Stimulated activated memory B cell treated with anti-CD40 and anti-IgM and Interleukin-4, amounts not matched to agents 10 μg/mL and 1 μg/mL and 100 μg/mL, for 72 hours (primary cell): Measurements from ENCODE around the gene CRISPLD2.

Experiments
- ATAC-seq: fragments of 150-1000 bp; cut with Tn5 transposase; 2 replicates; pipeline ENCODE4 v1.10.0; 2021
- H3K27ac Mint-ChIP-seq: one replicate; pipeline ENCODE4 v1.8.0; 2022; ENCODE audit warnings: mild to moderate bottlenecking, mixed read lengths
- H3K27me3 Mint-ChIP-seq: one replicate; pipeline ENCODE4 v1.8.0; 2022; ENCODE audit warnings: mixed read lengths
- H3K36me3 Mint-ChIP-seq: one replicate; pipeline ENCODE4 v1.8.0; 2022; ENCODE audit warnings: mixed read lengths
- H3K4me1 Mint-ChIP-seq: one replicate; pipeline ENCODE4 v1.8.0; 2022; ENCODE audit warnings: mixed read lengths
- H3K4me3 Mint-ChIP-seq: one replicate; pipeline ENCODE4 v1.8.0; 2022; ENCODE audit warnings: mild to moderate bottlenecking, moderate library complexity, mixed read lengths
- H3K9me3 Mint-ChIP-seq: one replicate; pipeline ENCODE4 v1.8.0; 2022; ENCODE audit warnings: mixed read lengths

The CRISPLD2 gene

GRCh38 chr16:84885342-84885910 lies 65.6 kb downstream of the CRISPLD2 start:
- Mint-ChIP-seq H3K27ac (no peak overlapping the region), H3K4me1 (no peaks in the 10 kb centered on the region), H3K27me3 (peaks cover 91% of the 10 kb centered on the region), H3K36me3 (no peaks in the 10 kb centered on the region), H3K4me3 (no peak overlapping the region), H3K9me3 (no peaks in the 10 kb centered on the region)
- ATAC-seq = no peak

GRCh38 chr16:84886497-84887090 lies 66.8 kb downstream of the CRISPLD2 start:
- H3K36me3 Mint-ChIP-seq = no peaks in the 10 kb centered on the region
- no peaks in the 10 kb centered on the region for H3K4me1 Mint-ChIP-seq
- H3K27ac Mint-ChIP-seq = no peak overlapping the region

GRCh38 chr16:84887207-84887606 lies 67.4 kb downstream of the CRISPLD2 start:
- Mint-ChIP-seq H3K27me3 (peaks cover 88% of the 10 kb centered on the region), H3K4me1 (no peaks in the 10 kb centered on the region), H3K27ac (no peak overlapping the region), H3K9me3 (no peaks in the 10 kb centered on the region), H3K4me3 (no peak overlapping the region), H3K36me3 (no peaks in the 10 kb centered on the region)
- ATAC-seq = no peak

More at GRCh38 chr16:84886497-84887090, 66.8 kb downstream of the CRISPLD2 start:
- no peak for ATAC-seq
- Mint-ChIP-seq H3K4me3 (no peak overlapping the region), H3K27me3 (peaks cover 88% of the 10 kb centered on the region), H3K9me3 (no peaks in the 10 kb centered on the region)

GRCh38 chr16:84888450-84888849 lies 68.7 kb downstream of the CRISPLD2 start:
- no peak overlapping the region for H3K4me3 Mint-ChIP-seq
- H3K9me3 Mint-ChIP-seq = no peaks in the 10 kb centered on the region
- no peaks in the 10 kb centered on the region for H3K4me1 Mint-ChIP-seq
- H3K27ac Mint-ChIP-seq = no peak overlapping the region
- H3K36me3 Mint-ChIP-seq = no peaks in the 10 kb centered on the region
- peaks cover 88% of the 10 kb centered on the region for H3K27me3 Mint-ChIP-seq
- no peak for ATAC-seq

GRCh38 chr16:84889066-84889465 lies 69.3 kb downstream of the CRISPLD2 start:
- no peaks in the 10 kb centered on the region for H3K4me1 Mint-ChIP-seq
- no peaks in the 10 kb centered on the region for H3K36me3 Mint-ChIP-seq
- H3K4me3 Mint-ChIP-seq = no peak overlapping the region
- H3K27ac Mint-ChIP-seq = no peak overlapping the region
- H3K9me3 Mint-ChIP-seq = peaks cover 3% of the 10 kb centered on the region
- no peak for ATAC-seq
- peaks cover 88% of the 10 kb centered on the region for H3K27me3 Mint-ChIP-seq

GRCh38 chr16:84890427-84890826 lies 70.6 kb downstream of the CRISPLD2 start:
- no peak overlapping the region for H3K27ac Mint-ChIP-seq
- no peak overlapping the region for H3K4me3 Mint-ChIP-seq
- no peak for ATAC-seq
- peaks cover 6% of the 10 kb centered on the region for H3K9me3 Mint-ChIP-seq
- H3K27me3 Mint-ChIP-seq = peaks cover 88% of the 10 kb centered on the region
- no peaks in the 10 kb centered on the region for H3K4me1 Mint-ChIP-seq
- H3K36me3 Mint-ChIP-seq = no peaks in the 10 kb centered on the region

- ATAC-seq = no peak
- H3K36me3 Mint-ChIP-seq = no peaks in the 10 kb centered on the region
Measured at GRCh38 chr16:84891149-84891795, 71.5 kb downstream of the CRISPLD2 start.

GRCh38 chr16:84892097-84892496 lies 72.3 kb downstream of the CRISPLD2 start:
- no peak overlapping the region for H3K27ac Mint-ChIP-seq
- no peak overlapping the region for H3K4me3 Mint-ChIP-seq
- no peaks in the 10 kb centered on the region for H3K4me1 Mint-ChIP-seq
- no peaks in the 10 kb centered on the region for H3K36me3 Mint-ChIP-seq
- ATAC-seq = no peak
- peaks cover 72% of the 10 kb centered on the region for H3K27me3 Mint-ChIP-seq
- H3K9me3 Mint-ChIP-seq = peaks cover 6% of the 10 kb centered on the region

More at GRCh38 chr16:84891149-84891795, 71.5 kb downstream of the CRISPLD2 start:
- Mint-ChIP-seq H3K4me3 (no peak overlapping the region), H3K27ac (no peak overlapping the region), H3K4me1 (no peaks in the 10 kb centered on the region), H3K9me3 (peaks cover 6% of the 10 kb centered on the region), H3K27me3 (peaks cover 80% of the 10 kb centered on the region)

- peaks cover 6% of the 10 kb centered on the region for H3K9me3 Mint-ChIP-seq
- no peak for ATAC-seq
- no peaks in the 10 kb centered on the region for H3K36me3 Mint-ChIP-seq
- peaks cover 68% of the 10 kb centered on the region for H3K27me3 Mint-ChIP-seq
- no peak overlapping the region for H3K4me3 Mint-ChIP-seq
- no peak overlapping the region for H3K27ac Mint-ChIP-seq
- H3K4me1 Mint-ChIP-seq = no peaks in the 10 kb centered on the region
Measured at GRCh38 chr16:84893467-84893848, 73.7 kb downstream of the CRISPLD2 start.

GRCh38 chr16:84893849-84894599 lies 74.2 kb downstream of the CRISPLD2 start:
- H3K36me3 Mint-ChIP-seq = no peaks in the 10 kb centered on the region
- H3K9me3 Mint-ChIP-seq = peaks cover 6% of the 10 kb centered on the region
- no peak overlapping the region for H3K4me3 Mint-ChIP-seq
- H3K27me3 Mint-ChIP-seq = peaks cover 68% of the 10 kb centered on the region
- H3K4me1 Mint-ChIP-seq = no peaks in the 10 kb centered on the region
- ATAC-seq = no peak
- H3K27ac Mint-ChIP-seq = no peak overlapping the region

GRCh38 chr16:84895016-84895415 lies 75.2 kb downstream of the CRISPLD2 start:
- Mint-ChIP-seq H3K36me3 (no peaks in the 10 kb centered on the region), H3K27ac (no peak overlapping the region), H3K9me3 (peaks cover 6% of the 10 kb centered on the region), H3K4me3 (no peak overlapping the region), H3K4me1 (no peaks in the 10 kb centered on the region), H3K27me3 (peaks cover 67% of the 10 kb centered on the region)
- no peak for ATAC-seq

GRCh38 chr16:84896847-84897246 lies 77.1 kb downstream of the CRISPLD2 start:
- peaks cover 72% of the 10 kb centered on the region for H3K27me3 Mint-ChIP-seq
- H3K4me3 Mint-ChIP-seq = no peak overlapping the region
- no peaks in the 10 kb centered on the region for H3K4me1 Mint-ChIP-seq
- H3K9me3 Mint-ChIP-seq = peaks cover 6% of the 10 kb centered on the region
- no peak overlapping the region for H3K27ac Mint-ChIP-seq
- H3K36me3 Mint-ChIP-seq = no peaks in the 10 kb centered on the region
- no peak for ATAC-seq

- Mint-ChIP-seq H3K4me1 (no peaks in the 10 kb centered on the region), H3K4me3 (no peak overlapping the region), H3K27me3 (peaks cover 61% of the 10 kb centered on the region), H3K36me3 (no peaks in the 10 kb centered on the region), H3K9me3 (peaks cover 6% of the 10 kb centered on the region), H3K27ac (no peak overlapping the region)
- ATAC-seq = no peak
Measured at GRCh38 chr16:84897911-84898377, 78.2 kb downstream of the CRISPLD2 start.

- Mint-ChIP-seq H3K9me3 (peaks cover 6% of the 10 kb centered on the region), H3K27me3 (peaks cover 56% of the 10 kb centered on the region), H3K4me1 (no peaks in the 10 kb centered on the region), H3K4me3 (no peak overlapping the region), H3K27ac (no peak overlapping the region), H3K36me3 (no peaks in the 10 kb centered on the region)
- no peak for ATAC-seq
Measured at GRCh38 chr16:84898447-84898846, 78.7 kb downstream of the CRISPLD2 start.

- no peak for ATAC-seq
- Mint-ChIP-seq H3K9me3 (peaks cover under 1% of the 10 kb centered on the region), H3K4me3 (no peak overlapping the region), H3K27me3 (peaks cover 46% of the 10 kb centered on the region), H3K4me1 (no peaks in the 10 kb centered on the region), H3K36me3 (no peaks in the 10 kb centered on the region), H3K27ac (no peak overlapping the region)
Measured at GRCh38 chr16:84899414-84899813, 79.6 kb downstream of the CRISPLD2 start.
